Right lobe of liver (tissue), 4 donors: ENCODE measurements around the gene LCOR.

Experiments
- CTCF ChIP-seq, 4 donors: fragments of 200-600 bp in 3 of 4; fragments of 450-650 bp in 1 of 4; IDR thresholded peaks; one replicate each; pipeline versions ENCODE4 v1.5.1 to v1.8.0; 2016 to 2022; ENCODE audit warnings: antibody characterized with exemption in 4 of 4, mild to moderate bottlenecking in 2 of 4
- POLR2A ChIP-seq: fragments of 450-650 bp; IDR thresholded peaks from one replicate; pipeline ENCODE4 v1.6.1; 2017; ENCODE audit warnings: antibody characterized with exemption, mild to moderate bottlenecking
- donor health status: DM: no; HTN: no; CAD: no.
- donor health status: DM: no; HTN: no; CAD: no.
- donor health status: DM: no; HTN: yes; CAD: no.

- no peak for TF ChIP-seq CTCF (IDR thresholded peaks at IDR 0.05)
- TF ChIP-seq POLR2A, result no peak
Observed at GRCh38 chr10:96906864-96907263, 74.8 kb downstream of the LCOR start.
